GM12878 (cell line): Measurements from ENCODE around the gene FBXO39. TPM values are rescaled to one million over a fixed set of nuclear protein-coding genes. Genes with fewer than 3 reads are reported as not detected.

Experiments used
- ATAC-seq: fragments of 200-7000 bp; cut with Tn5 transposase; 3 replicates; pipeline ENCODE4 v1.9.1; 2020; ENCODE audit warnings: mild to moderate bottlenecking, moderate library complexity
- BruUV-seq: library from RNA; stranded (reverse); fragments of 400-500 nt; replicated peaks from 2 replicates; lab custom pipeline; 2021; lab: Mats Ljungman, UMichigan
- CTCF ChIA-PET: fragments of 300-600 bp; sonication (Branson Sonifier 250); formaldehyde crosslinking; extraction: SDS; loops from one replicate; lab custom pipeline; 2021; ENCODE audit warnings: inconsistent platforms; lab: Yijun Ruan, JAX
- POLR2A ChIA-PET: fragments of 350-600 bp; formaldehyde crosslinking; extraction: SDS; loops from one replicate; lab custom pipeline; 2021; ENCODE audit warnings: inconsistent platforms; lab: Charles Lee
- RAD21 ChIA-PET: fragments of 300-600 bp; sonication (Branson Sonifier 250); formaldehyde crosslinking; loops from one replicate; lab custom pipeline; 2023; ENCODE audit warnings: antibody characterized with exemption; ENCODE audit not compliant: unreplicated experiment; lab: Charles Lee
- SMC1A ChIA-PET: fragments of 300-600 bp; sonication (Branson Sonifier 250); formaldehyde crosslinking; loops from one replicate; lab custom pipeline; 2023; ENCODE audit not compliant: unreplicated experiment, uncharacterized antibody; lab: Charles Lee
- DNase-seq: peaks from one replicate; pipeline ENCODE4 v3.0.0-alpha.2; 2011; ENCODE audit warnings: low read depth, low spot score
- FAIRE-seq: peaks from 3 replicates; lab custom pipeline; 2011; peaks lifted over from hg19 to GRCh38; lab: Jason Lieb, UNC
- H2AFZ ChIP-seq: 2 replicates; pipeline ENCODE4 v1.6.0; 2011; ENCODE audit warnings: low read depth, low read length, control low read depth; ENCODE audit not compliant: control insufficient read depth
- H3K27ac ChIP-seq: 2 replicates; pipeline ENCODE4 v1.5.1; 2011; ENCODE audit warnings: control low read depth; ENCODE audit not compliant: control insufficient read depth, insufficient read depth
- H3K27me3 ChIP-seq, 2 experiments: replicated peaks in 1 of 2; 2 replicates each; pipeline versions ENCODE4 v1.6.0 to v1.6.1; 2011; ENCODE audit warnings: low read length in 1 of 2; ENCODE audit not compliant: control insufficient read depth in 2 of 2, insufficient read depth in 2 of 2
- H3K36me3 ChIP-seq, 2 experiments: 2 replicates each; pipeline ENCODE4 v1.5.1; 2011; ENCODE audit warnings: low read length in 1 of 2; ENCODE audit not compliant: control insufficient read depth in 2 of 2, insufficient read depth in 2 of 2
- H3K4me1 ChIP-seq: 2 replicates; pipeline ENCODE4 v1.6.1; 2011; ENCODE audit warnings: mild to moderate bottlenecking, low read length, moderate library complexity, mixed read lengths; ENCODE audit not compliant: control insufficient read depth, insufficient read depth
- H3K4me2 ChIP-seq: 2 replicates; pipeline ENCODE4 v1.6.0; 2011; ENCODE audit warnings: control low read depth; ENCODE audit not compliant: control insufficient read depth, insufficient read depth
- H3K4me3 ChIP-seq: fragments of 200-600 bp; sonication (generic); 2 replicates; pipeline ENCODE4 v1.5.1; 2016
- H3K79me2 ChIP-seq: 2 replicates; pipeline ENCODE4 v1.6.0; 2011; ENCODE audit warnings: low read length; ENCODE audit not compliant: control insufficient read depth, insufficient read depth
- H3K9ac ChIP-seq: 2 replicates; pipeline ENCODE4 v1.8.0; 2011; ENCODE audit warnings: low read length, control low read depth, mixed read lengths; ENCODE audit not compliant: control insufficient read depth, insufficient read depth
- H3K9me3 ChIP-seq: replicated peaks from 3 replicates; pipeline ENCODE4 v1.5.1; 2011; ENCODE audit warnings: mild to moderate bottlenecking, low read length; ENCODE audit not compliant: control insufficient read depth, insufficient read depth
- H4K20me1 ChIP-seq: 2 replicates; pipeline ENCODE4 v1.6.0; 2011; ENCODE audit not compliant: control insufficient read depth, insufficient read depth
- FOS ChIP-seq: IDR thresholded peaks from 3 replicates; pipeline ENCODE4 v1.6.1; 2011; ENCODE audit warnings: borderline replicate concordance; ENCODE audit not compliant: insufficient read length; ENCODE audit errors: extremely low read depth
- IKZF1 ChIP-seq: fragments of 450-650 bp; conservative IDR thresholded peaks from 2 replicates; pipeline ENCODE4 v1.6.1; 2017; ENCODE audit warnings: antibody characterized with exemption, mild to moderate bottlenecking
- POLR2AphosphoS2 ChIP-seq: IDR thresholded peaks from 2 replicates; pipeline ENCODE4 v1.6.1; 2011; ENCODE audit warnings: low read depth, mild to moderate bottlenecking, low read length, improper control_type of control experiment, moderate library complexity
- POLR2AphosphoS5 ChIP-seq: IDR thresholded peaks from 2 replicates; pipeline ENCODE4 v1.6.1; 2011; ENCODE audit warnings: mild to moderate bottlenecking, low read length, inconsistent platforms
- RAD51 ChIP-seq: fragments of 450-650 bp; IDR thresholded peaks from 2 replicates; pipeline ENCODE4 v1.6.1; 2016; ENCODE audit warnings: moderate library complexity, mild to moderate bottlenecking, inconsistent platforms
- SMARCA5 ChIP-seq: fragments of 450-650 bp; IDR thresholded peaks from 2 replicates; pipeline ENCODE4 v1.6.1; 2017; ENCODE audit warnings: mild to moderate bottlenecking
- STAT1 ChIP-seq: fragments of 450-650 bp; conservative IDR thresholded peaks from 2 replicates; pipeline ENCODE4 v1.6.1; 2014; ENCODE audit warnings: antibody characterized with exemption, mild to moderate bottlenecking
- TARDBP ChIP-seq: IDR thresholded peaks from 2 replicates; pipeline ENCODE4 v1.6.1; 2016; ENCODE audit warnings: borderline replicate concordance
- WGBS: methylation state at CpG from one replicate; pipeline ENCODE4 v1.1.6; 2016; ENCODE audit warnings: low lambda C conversion rate; ENCODE audit not compliant: insufficient replicate concordance, insufficient coverage; ENCODE audit errors: missing lambda C conversion rate; 5-methylcytosine and 5-hydroxymethylcytosine counted together
- in situ Hi-C: fragments of 300-500 bp; cut with MboI; formaldehyde crosslinking; loops from 9 replicates; pipeline ENCODE4 v1.14.3; 2018; ENCODE audit warnings: mixed read lengths
- intact Hi-C: fragments of 100-400 bp; cut with micrococcal nuclease; formaldehyde crosslinking; loops from one replicate; pipeline ENCODE4 v1.14.2; 2022; ENCODE audit not compliant: unreplicated experiment
- polyA plus RNA-seq, 11 experiments: library from polyadenylated mRNA; depleted of rRNA in 4 of 11; unstranded in 6 of 11; stranded (reverse) in 5 of 11; fragments of >200 nt; fragmentation: Nextera tagmentation in 4 of 11; fragmentation: Illumina TruSeq in 1 of 11; extraction: Ambion mirVana in 4 of 11; extraction: Trizol in 1 of 11; gene quantifications; 1 replicate in 1 of 11; 2 replicates in 10 of 11; pipeline versions ENCODE4 v1.2.1 to v1.2.3, GENCODE V29; 2011 to 2016; ENCODE audit warnings: inconsistent platforms in 2 of 11, missing spikeins in 2 of 11, low read depth in 1 of 11
- total RNA-seq, 4 experiments: library from RNA; depleted of rRNA in 3 of 4; stranded (reverse); fragments of >200 nt in 3 of 4; fragmentation: Illumina TruSeq in 1 of 4; extraction: Trizol in 1 of 4; gene quantifications; 2 replicates each; pipeline versions ENCODE4 v1.2.1 to v1.2.3, GENCODE V29; 2013 to 2021
- TF ChIP-seq, protein P1 (sequence below): fragments of 450-650 bp; IDR thresholded peaks from 2 replicates; pipeline ENCODE4 v1.6.1; 2014; ENCODE audit warnings: mild to moderate bottlenecking

Gene FBXO39
- total and polyA plus RNA-seq, 10 of the 15 experiments (the other 5 are each of a cell fraction or from before 2014, with no cell fraction given) = 0.05 to 0.62 (median 0.16) TPM; not detected in 6

DNA sequence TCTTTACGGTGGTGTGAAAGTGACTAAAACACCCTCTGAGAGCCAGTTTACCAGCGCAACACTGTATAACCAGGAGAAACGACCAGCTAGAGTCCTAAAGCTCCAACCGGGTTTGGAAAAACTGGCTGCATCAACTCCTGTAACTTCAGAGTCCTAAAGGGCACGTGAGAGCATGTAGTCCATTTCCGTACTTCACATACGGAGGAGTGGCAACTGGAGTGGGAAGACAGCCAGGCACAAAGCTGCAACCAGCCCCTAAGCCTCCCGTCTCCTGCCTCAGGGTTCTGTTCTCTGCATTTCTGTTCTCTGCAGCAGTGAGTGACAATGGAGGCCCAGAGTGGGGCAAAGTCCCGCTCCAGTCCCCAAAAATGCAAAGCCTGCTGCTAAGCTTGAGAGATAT is 36.3 kb downstream of the FBXO39 start:
- RAD21 ChIA-PET = no interaction called here
- intact Hi-C loops (no loop called here), in situ Hi-C loops (no loop called here)
- CTCF ChIA-PET = interaction anchor here (1.8 kb wide), 1 partner anchor 31 kb away, joined by 4 read pairs; no protein-coding TSS in a partner anchor
- ATAC-seq = no peak
- Histone ChIP-seq H3K4me1 (no peaks in the 10 kb centered on the region), H3K79me2 (no peaks in the 10 kb centered on the region), H4K20me1 (no peaks in the 10 kb centered on the region), H3K4me3 (no peak overlapping the region), H3K27me3 (no peaks in the 10 kb centered on the region; a peak in 1 of 4 replicates), H3K9ac (no peak overlapping the region), H3K27ac (no peak overlapping the region), H3K36me3 (no peaks in the 10 kb centered on the region), H3K4me2 (no peak overlapping the region), H2AFZ (no peak overlapping the region), H3K9me3 (no peaks in the 10 kb centered on the region; the same call in 2 of the 3 replicates)
- POLR2A ChIA-PET = no interaction called here
- BruUV-seq = no TSS peak
- SMC1A ChIA-PET = no interaction called here
- no peak for DNase-seq
- FAIRE-seq = no peak
- TF ChIP-seq RAD51 = no peak
- no peak for TF ChIP-seq FOS
- TF ChIP-seq, protein P1, sequence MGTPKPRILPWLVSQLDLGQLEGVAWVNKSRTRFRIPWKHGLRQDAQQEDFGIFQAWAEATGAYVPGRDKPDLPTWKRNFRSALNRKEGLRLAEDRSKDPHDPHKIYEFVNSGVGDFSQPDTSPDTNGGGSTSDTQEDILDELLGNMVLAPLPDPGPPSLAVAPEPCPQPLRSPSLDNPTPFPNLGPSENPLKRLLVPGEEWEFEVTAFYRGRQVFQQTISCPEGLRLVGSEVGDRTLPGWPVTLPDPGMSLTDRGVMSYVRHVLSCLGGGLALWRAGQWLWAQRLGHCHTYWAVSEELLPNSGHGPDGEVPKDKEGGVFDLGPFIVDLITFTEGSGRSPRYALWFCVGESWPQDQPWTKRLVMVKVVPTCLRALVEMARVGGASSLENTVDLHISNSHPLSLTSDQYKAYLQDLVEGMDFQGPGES = no peak
- TF ChIP-seq POLR2AphosphoS5 = no peak
- TF ChIP-seq POLR2AphosphoS2 = no peak
- TF ChIP-seq IKZF1 = no peak
- TF ChIP-seq TARDBP = no peak
- no peak for TF ChIP-seq SMARCA5
- TF ChIP-seq STAT1 = no peak
- WGBS = 59% methylated on average over 9 of the region's 9 CpGs
